ENCODE data around the gene FBXL13. TPM values are rescaled to one million over a fixed set of nuclear protein-coding genes. Genes with fewer than 3 reads are reported as not detected.

The FBXL13 gene
- 4.8 and 4.9 TPM in 2 replicates for total RNA-seq (2013; cell fraction: nucleolus; rRNA removed)
- total RNA-seq (2014; rRNA removed) (0.05 and 0.11 TPM in 2 replicates), total RNA-seq (2014; rRNA removed; fragmentation: Illumina TruSeq; extraction: Trizol) (0.37 and 0.40 TPM in 2 replicates), total RNA-seq (2021) (0.16 and 0.95 TPM in 2 replicates), polyA plus RNA-seq (2011; rRNA removed) (0.64 and 1.8 TPM in 2 replicates), polyA plus RNA-seq (2014; fragmentation: Illumina TruSeq; extraction: Trizol) (0.16 and 0.63 TPM in 2 replicates), polyA plus RNA-seq (2014; fragmentation: Nextera tagmentation; extraction: Ambion mirVana) (under 1 TPM; 0.08 to 0.16 TPM), polyA plus RNA-seq (2014; rRNA removed) (0.22 TPM in 1 of 2 replicates, not detected in the other), polyA plus RNA-seq (2016; fragmentation: Nextera tagmentation; extraction: Ambion mirVana) (under 1 TPM in 1 of 2 experiments, not detected in 1; 0.40 TPM), polyA minus RNA-seq (2011; rRNA and poly(A)+ RNA removed) (0.66 and 0.98 TPM in 2 replicates), Bru-seq, nascent RNA (percentile 35 among the genes with signal in this experiment), BruChase-seq, experiment 1, labeled RNA remaining after a 6-hour chase (percentile 44 among the genes with signal in this experiment), BruChase-seq, experiment 2, labeled RNA remaining after a 2-hour chase (percentile 42 among the genes with signal in this experiment)
- polyA plus RNA-seq (2011; ENCODE audit: low read depth): 0.12 TPM
- polyA plus RNA-seq (2011; cell fraction: cytosol; rRNA removed): 0.30 and 0.48 TPM in 2 replicates
- polyA plus RNA-seq (2011; cell fraction: nucleus; rRNA removed): 0.60 and 0.66 TPM in 2 replicates
- polyA plus RNA-seq (2012): 0.24 and 0.32 TPM in 2 replicates
- polyA minus RNA-seq (2011; cell fraction: cytosol; rRNA and poly(A)+ RNA removed): not detected in 2 replicates
- 1.2 and 1.6 TPM in 2 replicates for polyA minus RNA-seq (2011; cell fraction: nucleus; rRNA and poly(A)+ RNA removed)
- long read RNA-seq, experiment 1, partial matches to known transcripts: 2 of 3 reads
- long read RNA-seq, experiment 1, other reads (novel, unspliced or antisense): 1 of 3 reads
- long read RNA-seq, experiment 2, partial matches to known transcripts: 2 of 6 reads
- long read RNA-seq, experiment 2, other reads (novel, unspliced or antisense): 4 of 6 reads

GRCh38 chr7:103074519-103075336 is at the start of gene FBXL13, which contains the start of gene ARMC10:
FBXL13 (minus strand) TSS chr7:103074796.
ARMC10 (plus strand) TSS chr7:103075140; CDS start chr7:103075273, 133 bp downstream.
- ChIA-PET RAD21 (ENCODE audit: unreplicated experiment) (interaction anchor here (0.6 to 2.0 kb wide), 10 partner anchors 9 to 331 kb away, joined by 3 to 21 read pairs (median 6); partner anchors contain the start of genes FAM185A and NAPEPLD), SMC1A (ENCODE audit: uncharacterized antibody, unreplicated experiment) (interaction anchor here (0.6 to 2.0 kb wide), 7 partner anchors 8 to 74 kb away, joined by 3 to 10 read pairs (median 4); partner anchors contain the start of gene NAPEPLD), CTCF (interaction anchor here (0.7 to 2.8 kb wide), 8 partner anchors 9 to 326 kb away, joined by 3 to 18 read pairs (median 4); partner anchors contain the start of gene FAM185A), POLR2A (interaction anchor here (0.7 to 2.5 kb wide), 8 partner anchors 12 to 326 kb away, joined by 3 to 17 read pairs (median 6); partner anchors contain the start of genes FAM185A and NAPEPLD)
- BruUV-seq (replicated peaks): no TSS peak
- peak; percentile 46 for DNase-seq (ENCODE audit: low read depth, low spot score)
- Histone ChIP-seq H3K9ac (ENCODE audit: control insufficient read depth, insufficient read depth, low read length) (peak within 1 kb of the TSS; percentile 91), H3K27ac (ENCODE audit: control insufficient read depth, insufficient read depth) (peak within 1 kb of the TSS; percentile 77), H3K4me2 (ENCODE audit: control insufficient read depth, insufficient read depth) (peak within 1 kb of the TSS; percentile 88), H4K20me1 (ENCODE audit: control insufficient read depth, insufficient read depth) (no peaks in the 10 kb centered on the region), H3K36me3 (ENCODE audit: control insufficient read depth in 2 of 2, insufficient read depth in 2 of 2, low read length in 1 of 2) (no peaks in the 10 kb centered on the region), H3K4me1 (ENCODE audit: control insufficient read depth, insufficient read depth, low read length) (peaks cover 2% of the 10 kb centered on the region), H3K9me3 (replicated peaks; ENCODE audit: control insufficient read depth, insufficient read depth, low read length) (no peaks in the 10 kb centered on the region; the same call in 1 of the 3 replicates), H3K27me3 (replicated peaks in 1 of 2; ENCODE audit: control insufficient read depth in 2 of 2, insufficient read depth in 2 of 2, low read length in 1 of 2) (no peaks in the 10 kb centered on the region), H2AFZ (ENCODE audit: control insufficient read depth, low read depth, low read length) (peak within 1 kb of the TSS; percentile 90), H3K79me2 (ENCODE audit: control insufficient read depth, insufficient read depth, low read length) (peaks cover 25% of the 10 kb centered on the region), H3K4me3 (peak within 1 kb of the TSS; percentile 90)
- intact Hi-C loops (cut with micrococcal nuclease; ENCODE audit: unreplicated experiment): loop anchor here (2.0 kb wide), 1 partner anchor 74 kb away; the partner anchor contains the start of gene NAPEPLD
- in situ Hi-C loops (cut with MboI): no loop called here
- peak; percentile 94 for ATAC-seq
- 2% methylated on average over 72 of the region's 83 CpGs for WGBS (ENCODE audit: insufficient coverage, insufficient replicate concordance, low lambda C conversion rate, missing lambda C conversion rate)
- FAIRE-seq: peak; percentile 71
- TF ChIP-seq PKNOX1 (IDR thresholded peaks at IDR 0.05) (peak; percentile 8; the same call in 1 of the 2 replicates), SIN3A (IDR thresholded peaks at IDR 0.05; ENCODE audit: low read depth, low read length) (peak; percentile 95), POLR2AphosphoS2 (IDR thresholded peaks at IDR 0.05; ENCODE audit: low read depth, low read length) (peak; percentile 77; the same call in 1 of the 2 replicates), NKRF (conservative IDR thresholded peaks at IDR 0.05) (peak; percentile 93), MYC (IDR thresholded peaks at IDR 0.05; ENCODE audit: insufficient read depth, insufficient read length, insufficient replicate concordance, low read length, severe bottlenecking) (no peak), CEBPZ (IDR thresholded peaks at IDR 0.05; ENCODE audit: low read depth, low read length) (no peak), SRF (IDR thresholded peaks at IDR 0.05; ENCODE audit: low read depth in 2 of 2, low read length in 2 of 2) (0 out of 4 replicates have a peak, but pooled peaks of 1 of the 2 experiments have one; percentile 17)

All from GM12878 (cell line).